GM12874 (cell line): Measurements from ENCODE around the gene TMEM38B.

ENCODE experiments used
- TF ChIP-seq, protein P1 (sequence below): IDR thresholded peaks from 2 replicates; pipeline ENCODE4 v1.5.1; 2011; ENCODE audit warnings: low read depth, mild to moderate bottlenecking, control low read depth, low read length, moderate library complexity; ENCODE audit not compliant: insufficient read depth

The TMEM38B gene

DNA sequence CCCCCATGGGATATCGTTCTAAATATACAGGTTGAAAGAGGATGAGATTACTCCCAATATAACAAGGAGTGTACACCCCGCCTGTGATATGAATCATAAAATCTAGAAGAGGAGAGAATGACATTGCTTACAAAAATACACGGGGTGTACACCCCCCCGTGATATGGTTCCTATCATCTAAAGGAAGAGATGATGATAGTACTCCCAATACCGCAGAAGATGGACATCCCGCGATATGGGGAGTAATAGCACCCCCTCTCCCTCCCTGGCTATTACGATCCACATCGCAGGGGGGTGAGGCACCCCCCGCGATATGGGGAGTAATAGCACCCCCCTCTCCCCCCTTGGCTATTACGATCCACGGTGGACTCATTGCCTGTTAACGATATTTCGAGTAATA is 124.6 kb downstream of the TMEM38B start:
- TF ChIP-seq, protein P1, sequence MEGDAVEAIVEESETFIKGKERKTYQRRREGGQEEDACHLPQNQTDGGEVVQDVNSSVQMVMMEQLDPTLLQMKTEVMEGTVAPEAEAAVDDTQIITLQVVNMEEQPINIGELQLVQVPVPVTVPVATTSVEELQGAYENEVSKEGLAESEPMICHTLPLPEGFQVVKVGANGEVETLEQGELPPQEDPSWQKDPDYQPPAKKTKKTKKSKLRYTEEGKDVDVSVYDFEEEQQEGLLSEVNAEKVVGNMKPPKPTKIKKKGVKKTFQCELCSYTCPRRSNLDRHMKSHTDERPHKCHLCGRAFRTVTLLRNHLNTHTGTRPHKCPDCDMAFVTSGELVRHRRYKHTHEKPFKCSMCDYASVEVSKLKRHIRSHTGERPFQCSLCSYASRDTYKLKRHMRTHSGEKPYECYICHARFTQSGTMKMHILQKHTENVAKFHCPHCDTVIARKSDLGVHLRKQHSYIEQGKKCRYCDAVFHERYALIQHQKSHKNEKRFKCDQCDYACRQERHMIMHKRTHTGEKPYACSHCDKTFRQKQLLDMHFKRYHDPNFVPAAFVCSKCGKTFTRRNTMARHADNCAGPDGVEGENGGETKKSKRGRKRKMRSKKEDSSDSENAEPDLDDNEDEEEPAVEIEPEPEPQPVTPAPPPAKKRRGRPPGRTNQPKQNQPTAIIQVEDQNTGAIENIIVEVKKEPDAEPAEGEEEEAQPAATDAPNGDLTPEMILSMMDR, result no peak

DNA sequence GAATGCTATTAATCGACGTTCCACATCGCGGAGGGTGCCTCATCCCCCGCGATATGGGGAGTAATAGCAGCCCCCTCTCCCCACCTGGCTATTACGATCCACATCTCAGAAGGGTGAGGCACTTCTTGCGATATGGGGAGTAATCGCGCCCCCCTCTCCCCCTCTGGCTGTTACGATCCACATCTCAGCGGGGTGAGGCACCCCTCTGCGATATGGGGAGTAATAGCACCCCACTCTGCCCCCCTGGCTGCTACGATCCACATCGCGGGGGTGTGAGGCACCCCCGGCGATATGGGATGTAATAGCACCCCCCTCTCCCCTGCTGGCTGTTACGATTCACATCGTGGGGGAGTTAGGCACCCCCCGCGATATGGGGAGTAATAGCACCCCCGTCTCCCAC is 128.5 kb downstream of the TMEM38B start:
- TF ChIP-seq, protein P1, result no peak
